HCT116 (cell line): Measurements from ENCODE around the gene RHOB.

Experiments
- EZH2 ChIP-seq: fragments of 200-600 bp; sonication (generic); IDR thresholded peaks from 2 replicates; pipeline ENCODE4 v1.6.1; 2017; ENCODE audit warnings: antibody characterized with exemption, mixed run types
- RAD21 ChIP-seq: IDR thresholded peaks from 2 replicates; pipeline ENCODE4 v1.6.1; 2012; ENCODE audit warnings: low read depth, mild to moderate bottlenecking
- TF ChIP-seq, protein P1 (sequence below), 3 experiments: fragments of 200-600 bp in 1 of 3; sonication (generic) in 1 of 3; IDR thresholded peaks in 2 of 3; conservative IDR thresholded peaks in 1 of 3; 2 replicates each; pipeline ENCODE4 v1.5.1; 2012 to 2017; ENCODE audit warnings: low read depth in 2 of 3, low read length in 2 of 3, antibody characterized with exemption in 1 of 3, borderline replicate concordance in 1 of 3, control low read depth in 1 of 3, mild to moderate bottlenecking in 1 of 3, mixed read lengths in 1 of 3, mixed run types in 1 of 3, moderate library complexity in 1 of 3; ENCODE audit not compliant: insufficient read depth in 1 of 3

GRCh38 chr2:20409039-20409438 lies 37.8 kb upstream of the RHOB start:
- TF ChIP-seq, protein P1, sequence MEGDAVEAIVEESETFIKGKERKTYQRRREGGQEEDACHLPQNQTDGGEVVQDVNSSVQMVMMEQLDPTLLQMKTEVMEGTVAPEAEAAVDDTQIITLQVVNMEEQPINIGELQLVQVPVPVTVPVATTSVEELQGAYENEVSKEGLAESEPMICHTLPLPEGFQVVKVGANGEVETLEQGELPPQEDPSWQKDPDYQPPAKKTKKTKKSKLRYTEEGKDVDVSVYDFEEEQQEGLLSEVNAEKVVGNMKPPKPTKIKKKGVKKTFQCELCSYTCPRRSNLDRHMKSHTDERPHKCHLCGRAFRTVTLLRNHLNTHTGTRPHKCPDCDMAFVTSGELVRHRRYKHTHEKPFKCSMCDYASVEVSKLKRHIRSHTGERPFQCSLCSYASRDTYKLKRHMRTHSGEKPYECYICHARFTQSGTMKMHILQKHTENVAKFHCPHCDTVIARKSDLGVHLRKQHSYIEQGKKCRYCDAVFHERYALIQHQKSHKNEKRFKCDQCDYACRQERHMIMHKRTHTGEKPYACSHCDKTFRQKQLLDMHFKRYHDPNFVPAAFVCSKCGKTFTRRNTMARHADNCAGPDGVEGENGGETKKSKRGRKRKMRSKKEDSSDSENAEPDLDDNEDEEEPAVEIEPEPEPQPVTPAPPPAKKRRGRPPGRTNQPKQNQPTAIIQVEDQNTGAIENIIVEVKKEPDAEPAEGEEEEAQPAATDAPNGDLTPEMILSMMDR (IDR thresholded peaks at IDR 0.05 in 2 of 3, conservative IDR thresholded peaks at IDR 0.05 in 1 of 3; ENCODE audit: borderline replicate concordance in 1 of 3, insufficient read depth in 1 of 3, low read depth in 2 of 3, low read length in 2 of 3), result no peak
- TF ChIP-seq EZH2, result no peak
- no peak for TF ChIP-seq RAD21
